ENCODE data around the gene MAP3K2.

DNA sequence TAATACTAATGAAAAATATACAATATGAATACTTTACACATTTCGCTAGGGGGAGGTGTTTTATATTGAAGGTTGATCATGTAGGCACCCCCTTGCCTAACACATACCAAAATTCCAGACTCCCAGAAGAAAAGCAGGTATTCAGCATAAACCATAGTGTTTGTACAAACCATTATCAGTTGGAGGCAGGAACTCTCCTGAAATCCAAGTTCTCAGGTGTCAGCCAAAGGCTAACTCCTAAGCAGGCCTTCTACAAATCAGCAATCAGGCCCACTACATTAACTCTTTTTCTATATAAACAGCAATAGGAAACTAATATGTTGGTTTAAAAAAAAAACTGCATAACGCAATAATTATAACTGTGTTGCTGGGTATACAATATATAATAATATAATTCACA is 44.5 kb downstream of the MAP3K2 start:
- TF ChIP-seq CTCF (IDR thresholded peaks at IDR 0.05) (no peak), POLR2A (IDR thresholded peaks at IDR 0.05) (no peak)
